ENCODE measurements around the gene SEC22A.
"Not testable (repeated sequence)": the region's sequence is repeated elsewhere in the genome, so short reads cannot be mapped to it uniquely, and the experiment has no call there.

The SEC22A gene

DNA sequence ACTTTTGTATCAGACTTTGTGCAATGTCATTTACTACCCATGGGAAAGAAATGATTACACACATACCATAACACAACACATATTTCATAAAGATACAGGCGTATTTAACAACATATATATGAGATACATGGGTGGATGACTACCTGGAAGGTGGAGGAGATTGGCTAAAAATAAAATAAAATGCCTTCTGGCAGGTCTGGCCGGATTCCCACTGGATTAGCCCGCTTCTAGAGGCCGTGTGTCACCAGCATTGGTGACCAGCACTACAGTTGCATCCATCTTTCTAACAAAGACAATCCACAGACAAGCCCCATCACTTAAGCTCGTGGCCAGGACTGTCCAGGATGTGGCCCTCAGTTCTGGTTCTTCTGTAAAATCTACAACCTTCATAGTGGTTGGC lies 21.0 kb upstream of the SEC22A start:
- DNase-seq (ENCODE audit: low spot score), result no peak

DNA sequence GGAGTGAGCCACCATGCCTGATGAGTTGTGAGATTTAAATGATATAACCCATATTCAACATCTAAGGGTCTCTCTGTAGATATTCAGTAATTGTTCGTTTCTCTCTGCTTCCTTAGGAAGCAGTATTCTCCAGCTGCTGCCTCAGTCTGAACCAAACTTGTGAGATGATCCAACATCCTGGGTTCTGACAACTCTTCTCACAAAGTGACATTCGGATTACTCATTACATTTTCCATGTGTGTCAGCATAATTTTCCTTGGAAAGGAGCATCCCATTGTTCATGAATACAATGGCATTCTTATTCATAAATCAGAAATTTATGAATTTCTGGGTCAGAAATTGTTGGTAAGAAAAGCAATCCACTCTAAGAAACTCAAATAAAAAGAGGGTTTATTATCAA lies 15.0 kb upstream of the SEC22A start:
- DNase-seq (ENCODE audit: low spot score), result no peak

DNA sequence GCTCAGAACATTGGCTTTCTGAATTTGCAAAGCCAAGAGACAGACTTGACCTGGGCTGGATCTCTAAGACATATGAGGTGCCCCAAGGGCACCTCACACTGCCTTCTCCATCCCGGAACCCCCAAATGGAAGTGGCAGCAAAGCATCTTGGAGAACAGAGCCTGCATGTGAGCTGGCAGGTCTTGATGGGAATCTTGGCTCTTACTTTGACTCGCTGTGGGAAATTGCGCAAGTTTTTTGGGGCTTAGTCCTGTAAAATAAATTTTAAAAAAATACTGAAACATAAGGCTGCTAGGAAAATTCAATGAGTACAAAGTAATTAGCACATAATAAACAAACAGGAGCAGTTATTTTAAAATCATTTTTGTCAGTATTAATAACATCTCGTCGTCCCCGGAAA lies 13.7 kb upstream of the SEC22A start:
- DNase-seq (ENCODE audit: low spot score), result no peak

DNA sequence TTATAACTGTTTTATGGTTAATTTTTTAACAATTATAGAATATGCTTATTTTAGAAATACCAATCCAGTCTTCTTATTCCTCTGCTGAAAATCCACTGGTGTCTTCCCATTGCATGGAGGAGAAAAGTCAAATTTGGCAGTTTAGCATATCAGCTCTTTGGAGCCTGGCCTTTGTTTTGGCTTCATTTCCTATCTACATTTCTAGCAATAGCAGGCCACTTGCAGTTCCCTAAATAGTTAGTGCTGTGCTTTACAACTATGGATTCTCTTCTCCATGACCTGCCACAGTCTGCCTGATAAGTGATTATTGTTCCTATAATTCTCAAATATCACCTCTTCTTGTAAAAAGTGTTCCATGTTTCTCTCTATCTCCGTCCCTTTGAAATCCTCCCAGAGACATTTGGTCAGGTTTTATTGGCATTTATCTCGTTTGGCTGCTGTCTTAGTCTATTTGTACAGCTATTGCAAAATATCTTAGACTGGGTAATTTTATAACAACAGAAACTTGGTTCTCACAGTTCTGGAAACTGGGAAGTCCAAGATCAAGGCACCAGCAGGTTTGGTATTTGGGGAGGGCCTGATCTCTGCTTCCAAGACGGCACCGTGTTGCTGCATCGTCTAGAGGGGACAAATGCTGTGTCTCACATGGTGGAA lies 8.2 kb upstream of the SEC22A start:
- no peak for DNase-seq (ENCODE audit: low spot score)

DNA sequence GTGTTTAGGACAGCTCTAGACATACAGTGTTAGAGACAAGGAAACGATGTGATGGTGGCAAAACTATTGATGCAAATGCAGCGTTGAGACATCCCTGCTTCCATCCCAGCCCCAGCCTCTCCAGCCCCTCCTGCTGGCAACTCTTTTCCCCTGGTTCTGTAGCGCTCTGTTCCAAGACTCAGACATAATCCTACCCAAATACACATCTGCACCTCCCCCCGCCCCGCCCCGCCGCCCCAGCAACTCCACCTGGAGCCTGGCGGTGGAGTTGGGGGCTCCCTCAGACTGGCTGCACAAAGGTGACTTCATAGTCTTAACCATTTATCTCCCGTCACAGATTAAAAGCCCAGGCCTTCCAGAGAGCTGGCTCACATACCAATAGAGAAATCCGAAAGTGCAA lies 7.2 kb upstream of the SEC22A start:
- no peak for DNase-seq (ENCODE audit: low spot score)

DNA sequence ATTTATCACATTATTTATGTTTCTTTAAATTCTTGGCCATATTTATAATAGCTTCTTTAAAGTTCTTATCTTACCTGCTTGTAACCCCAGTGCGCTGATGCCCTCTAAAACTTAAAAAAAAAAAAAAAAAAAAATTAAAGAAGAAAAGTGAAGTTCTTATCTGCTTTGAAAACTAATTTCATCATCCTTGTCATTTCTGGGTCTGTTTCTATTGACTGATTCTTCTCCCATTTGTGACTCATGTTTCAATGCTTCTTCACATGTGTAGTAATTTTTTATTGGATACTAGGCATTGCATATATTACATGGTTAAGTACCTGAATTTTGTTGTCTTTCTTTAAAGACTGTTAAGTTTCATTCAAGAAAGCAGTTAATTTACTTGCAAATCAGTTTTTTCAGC lies 3.4 kb upstream of the SEC22A start:
- DNase-seq (ENCODE audit: low spot score), result no peak

DNA sequence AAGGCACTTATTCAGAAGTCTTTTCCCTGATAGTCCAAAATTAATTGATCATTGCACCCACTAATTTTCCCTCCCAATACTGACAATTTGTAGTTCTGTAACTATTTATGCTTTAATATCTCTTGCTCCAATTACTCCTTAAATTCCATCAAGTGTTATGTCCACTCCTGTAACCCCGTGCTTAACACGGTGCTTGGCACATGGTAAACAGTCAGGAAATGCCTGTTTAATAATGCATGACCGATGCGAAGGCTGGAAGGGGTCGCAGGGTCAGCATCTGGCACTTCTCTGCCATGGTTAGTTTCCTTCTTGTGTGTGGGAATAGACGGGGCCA lies 553 bp upstream of the SEC22A start:
- DNase-seq (ENCODE audit: low spot score), result no peak

DNA sequence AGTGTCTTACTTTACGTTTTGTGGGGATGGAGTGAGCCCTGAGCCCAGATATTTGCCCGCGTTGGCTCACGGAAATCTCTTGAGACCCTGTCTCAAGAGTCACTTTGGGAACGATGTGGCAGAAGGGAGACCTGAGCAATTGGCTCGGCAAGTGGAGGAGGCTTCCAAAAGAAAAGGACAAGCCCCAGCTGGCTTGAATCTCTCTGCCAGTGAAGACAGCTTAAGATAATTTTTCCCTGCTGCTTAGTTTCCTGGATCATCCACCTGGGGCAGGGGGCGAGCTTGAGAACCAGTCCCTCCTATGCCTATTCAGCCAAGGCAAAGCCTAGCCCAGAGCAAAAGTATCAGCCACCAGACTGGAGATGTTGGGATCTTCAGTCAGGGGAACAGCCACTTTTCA lies 708 bp downstream of the SEC22A start:
- DNase-seq (ENCODE audit: low spot score), result peak; percentile 7

DNA sequence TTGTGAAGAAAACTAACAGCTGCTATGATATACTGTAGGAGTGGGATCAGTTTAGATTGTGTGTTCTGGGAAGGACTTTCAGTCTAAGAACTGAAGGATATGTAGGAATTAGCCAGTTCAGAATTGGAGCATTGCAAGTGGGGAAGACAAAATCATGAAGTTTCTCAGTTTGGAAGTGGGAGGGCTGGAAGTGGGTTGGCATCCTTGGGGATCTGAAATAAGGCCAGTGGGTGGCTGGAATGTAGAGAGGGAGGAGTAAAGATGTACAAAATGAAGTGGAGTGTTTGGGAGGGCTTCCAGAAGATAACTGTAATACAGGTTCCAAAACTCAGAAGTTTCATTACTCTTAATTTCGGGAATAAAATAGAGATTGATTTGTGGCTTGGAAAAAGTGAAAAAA lies 17.2 kb downstream of the SEC22A start:
- DNase-seq (ENCODE audit: low spot score), result no peak

DNA sequence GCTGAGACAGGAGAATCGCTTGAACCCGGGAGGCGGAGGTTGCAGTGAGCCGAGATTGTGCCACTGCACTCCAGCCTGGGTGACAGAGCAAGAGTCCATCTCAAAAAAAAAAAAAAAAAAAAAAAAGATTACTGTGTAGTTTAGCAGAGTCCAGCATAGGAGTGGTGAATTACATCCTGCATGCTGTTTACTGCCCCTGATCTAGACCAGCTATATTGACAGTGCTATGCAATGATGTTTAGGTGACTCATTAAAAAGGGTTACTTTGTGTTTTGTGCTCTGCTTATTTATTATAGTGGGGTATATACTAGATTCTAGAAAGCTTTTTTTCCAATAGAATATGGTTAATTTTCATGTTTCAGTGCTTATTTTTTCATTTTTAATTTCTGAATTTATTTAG lies 19.6 kb downstream of the SEC22A start:
- not testable (repeated sequence) for DNase-seq (ENCODE audit: low spot score)

DNA sequence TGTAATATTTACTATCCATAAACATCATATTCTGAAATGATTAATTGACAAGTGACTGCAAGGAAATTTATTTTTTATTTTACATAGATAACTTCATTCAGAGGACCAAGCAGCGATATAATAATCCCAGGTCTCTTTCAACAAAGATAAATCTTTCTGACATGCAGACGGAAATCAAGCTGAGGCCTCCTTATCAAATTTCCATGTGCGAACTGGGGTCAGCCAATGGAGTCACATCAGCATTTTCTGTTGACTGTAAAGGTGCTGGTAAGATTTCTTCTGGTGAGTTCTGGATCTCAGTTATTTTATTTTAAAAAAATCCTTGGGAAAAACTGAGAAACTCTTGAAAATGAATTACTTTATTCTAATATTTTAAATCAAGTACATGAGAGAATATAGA lies 23.3 kb downstream of the SEC22A start:
- DNase-seq (ENCODE audit: low spot score), result no peak

DNA sequence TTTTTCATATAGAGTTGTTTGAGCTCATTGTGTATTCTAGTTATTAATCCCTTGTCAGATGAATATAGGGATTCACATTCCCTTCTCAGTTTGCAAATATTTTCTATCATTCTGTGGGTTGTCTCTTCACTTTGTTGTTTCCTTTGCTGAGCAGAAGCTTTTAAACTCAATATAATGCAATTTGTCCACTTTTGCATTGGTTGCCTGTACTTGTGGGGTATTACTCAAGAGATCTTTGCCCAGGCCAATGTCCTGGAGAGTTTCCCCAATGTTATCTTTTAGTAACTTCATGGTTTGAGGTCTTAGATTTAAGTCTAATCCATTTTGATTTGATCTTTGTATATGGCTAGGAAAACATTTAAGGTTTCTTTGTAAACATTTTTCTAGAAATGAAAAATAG lies 24.8 kb downstream of the SEC22A start:
- no peak for DNase-seq (ENCODE audit: low spot score)

DNA sequence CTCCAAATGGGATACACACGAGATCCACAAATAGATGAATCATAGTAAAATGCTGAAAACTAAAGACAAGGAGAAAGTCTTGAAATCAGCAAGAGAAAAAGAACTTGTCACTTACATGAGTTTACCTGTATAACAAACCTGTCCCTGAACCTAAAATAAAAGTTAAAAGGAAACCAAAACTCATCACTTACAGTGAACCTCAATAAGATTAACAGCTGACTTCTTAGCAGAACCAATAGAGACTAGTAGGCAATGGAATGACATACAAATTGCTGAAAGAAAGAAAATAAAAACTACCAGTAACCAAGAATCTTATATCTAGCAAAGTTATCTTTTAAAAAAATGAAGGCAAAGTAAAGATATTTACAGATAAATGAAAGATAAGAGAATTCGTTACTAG lies 27.4 kb downstream of the SEC22A start:
- DNase-seq (ENCODE audit: low spot score), result no peak

DNA sequence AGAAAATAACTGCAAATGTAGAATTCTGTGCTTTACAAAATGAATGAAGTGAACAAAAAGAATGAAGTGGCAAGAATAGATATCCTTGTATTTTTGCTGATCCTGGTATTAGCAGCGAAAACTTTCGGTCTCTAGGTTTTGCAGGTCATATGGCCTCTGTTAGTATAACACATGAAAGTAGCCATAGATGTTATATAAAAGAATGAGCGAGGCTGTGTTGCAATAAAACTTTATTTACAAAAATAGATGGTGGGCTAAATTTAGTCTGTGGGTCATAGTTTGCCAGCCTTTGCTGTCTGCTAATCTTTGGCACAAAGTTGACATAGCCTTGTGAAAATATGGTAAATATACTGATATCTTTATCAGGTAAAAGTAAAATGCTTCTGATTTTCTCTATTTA lies 35.2 kb downstream of the SEC22A start:
- no peak for DNase-seq (ENCODE audit: low spot score)

DNA sequence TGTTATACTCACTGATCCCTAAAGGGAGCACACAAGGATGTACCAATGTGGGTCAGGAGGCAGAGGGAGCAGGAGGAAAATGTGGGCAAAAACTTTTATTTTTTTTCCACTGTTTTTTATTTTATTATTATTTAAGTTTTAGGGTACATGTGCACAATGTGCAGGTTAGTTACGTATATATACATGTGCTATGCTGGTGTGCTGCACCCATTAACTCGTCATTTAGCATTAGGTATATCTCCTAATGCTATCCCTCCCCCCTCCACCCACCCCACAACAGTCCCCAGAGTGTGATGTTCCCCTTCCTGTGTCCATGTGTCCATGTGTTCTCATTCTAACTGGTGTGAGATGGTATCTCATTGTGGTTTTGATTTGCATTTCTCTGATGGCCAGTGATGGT lies 37.4 kb downstream of the SEC22A start:
- not testable (repeated sequence) for DNase-seq (ENCODE audit: low spot score)

DNA sequence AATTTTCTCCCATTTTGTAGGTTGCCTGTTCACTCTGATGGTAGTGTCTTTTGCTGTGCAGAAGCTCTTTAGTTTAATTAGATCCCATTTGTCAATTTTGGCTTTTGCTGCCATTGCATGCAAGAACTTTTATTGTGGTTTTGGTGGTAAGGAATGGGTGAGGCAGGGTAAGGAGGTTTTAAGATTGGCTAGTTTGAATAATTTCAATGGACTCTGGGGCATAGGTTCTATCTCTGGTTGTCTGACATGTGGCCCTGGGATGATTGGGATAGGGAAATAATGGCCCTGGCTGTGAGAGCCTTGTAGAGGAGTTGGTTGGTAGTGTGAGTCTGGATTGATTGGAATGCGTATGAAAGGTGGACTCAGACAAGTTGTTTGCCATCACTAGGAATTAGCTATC lies 38.0 kb downstream of the SEC22A start:
- no peak for DNase-seq (ENCODE audit: low spot score)

DNA sequence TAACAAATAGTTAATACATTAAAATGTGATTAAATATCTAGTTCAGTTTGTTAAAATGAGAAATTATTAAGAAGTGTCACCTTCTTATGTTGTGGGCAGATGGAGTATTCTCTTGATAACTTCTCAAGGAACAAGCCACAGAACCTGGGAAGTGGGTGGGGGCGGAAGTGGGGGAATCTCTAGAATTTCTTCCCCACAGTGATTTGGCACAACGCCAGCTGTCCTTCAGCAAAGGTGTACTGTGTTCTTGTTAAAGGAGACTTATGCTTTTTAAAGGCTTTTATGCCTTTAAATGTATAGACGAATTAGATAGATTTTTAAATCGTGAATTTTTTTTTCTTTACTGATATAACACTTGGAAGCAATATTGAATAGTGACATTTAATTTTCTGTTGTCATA lies 42.4 kb downstream of the SEC22A start:
- DNase-seq (ENCODE audit: low spot score), result no peak

DNA sequence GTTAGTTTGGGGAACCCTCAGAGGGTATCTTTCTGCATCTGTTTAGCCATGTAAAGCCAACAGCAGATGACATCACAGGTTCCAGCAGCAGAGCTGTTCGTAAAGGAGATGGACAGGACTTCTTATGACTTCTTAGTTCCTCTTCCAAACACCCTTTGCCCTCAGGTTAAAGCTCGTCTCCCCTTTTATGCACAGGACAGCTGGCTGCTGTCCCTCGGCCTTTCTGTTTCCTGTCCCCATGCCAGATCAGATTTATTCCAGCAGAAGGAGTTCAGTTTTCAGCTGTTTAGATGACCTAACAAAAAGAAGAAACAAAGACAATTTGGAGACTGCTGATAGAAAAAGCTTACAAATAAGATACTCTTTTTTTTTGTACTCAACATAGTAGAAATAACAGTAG lies 45.1 kb downstream of the SEC22A start:
- no peak for DNase-seq (ENCODE audit: low spot score)

DNA sequence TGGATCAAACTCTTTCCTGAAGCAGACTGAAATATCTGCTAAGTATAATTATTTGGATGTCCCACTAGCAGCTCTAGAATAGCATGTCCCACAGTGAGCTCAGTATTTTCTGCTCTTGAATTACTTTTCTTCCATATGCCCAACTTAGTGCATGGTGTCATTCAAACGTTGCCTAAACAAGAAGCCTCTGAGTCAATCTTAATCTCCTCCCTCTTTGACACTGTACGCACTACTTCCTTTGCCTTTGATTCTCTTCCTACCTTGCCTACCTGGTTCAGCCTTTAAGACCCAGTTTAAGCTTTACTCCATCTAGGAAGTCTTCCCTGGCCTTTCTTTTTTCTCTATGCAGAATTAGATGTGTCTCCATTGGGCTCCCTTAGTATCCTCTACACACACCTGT lies 54.5 kb downstream of the SEC22A start:
- DNase-seq (ENCODE audit: low spot score), result no peak

DNA sequence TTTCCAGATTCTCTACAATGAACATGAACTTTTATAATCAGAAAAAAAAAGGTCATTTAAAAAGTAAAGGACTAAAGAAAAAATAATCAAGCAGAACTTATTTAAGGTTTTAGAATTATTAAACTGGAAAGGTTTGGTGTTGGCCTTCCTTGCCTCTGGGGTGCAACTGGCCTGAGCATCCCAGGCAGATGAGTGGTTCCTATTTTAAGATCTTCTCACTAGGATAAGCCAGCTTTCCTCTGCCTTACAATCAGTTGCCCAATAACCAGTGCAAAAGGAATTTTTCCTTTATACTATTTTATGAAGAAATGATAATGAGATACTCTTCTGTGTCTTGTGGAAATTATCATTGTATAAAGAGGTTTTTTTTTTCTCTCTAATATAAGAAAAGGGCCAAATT lies 56.6 kb downstream of the SEC22A start:
- DNase-seq (ENCODE audit: low spot score), result no peak

DNA sequence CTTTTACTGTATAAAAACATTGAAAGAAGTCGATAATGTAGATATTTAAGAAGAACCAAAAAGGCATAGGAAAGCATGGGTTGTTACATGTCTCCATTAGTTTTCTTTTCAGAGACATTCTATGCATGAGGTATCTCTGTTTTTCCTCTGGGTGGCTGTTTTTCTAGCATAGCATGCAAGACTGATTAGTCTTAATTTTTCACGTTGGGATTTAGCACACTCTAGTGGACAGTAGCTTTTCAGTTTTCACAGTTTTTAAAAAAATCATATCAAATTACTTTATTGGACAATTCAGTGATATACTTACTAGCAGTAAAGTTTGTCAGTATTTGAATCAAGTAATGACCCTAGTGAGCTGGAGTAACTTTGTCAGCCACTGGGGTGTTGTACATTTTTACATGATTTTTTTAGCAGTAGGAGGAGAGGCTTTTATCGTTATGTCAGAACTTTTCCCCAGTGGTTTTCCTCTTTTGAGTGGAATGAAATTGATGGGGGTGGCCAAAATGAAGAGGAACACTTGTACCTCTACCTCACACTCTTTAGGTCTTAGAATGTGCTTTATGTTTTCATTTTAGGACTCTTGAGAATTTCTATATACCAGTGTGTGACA lies 57.2 kb downstream of the SEC22A start:
- DNase-seq (ENCODE audit: low spot score), result peak; percentile 39

DNA sequence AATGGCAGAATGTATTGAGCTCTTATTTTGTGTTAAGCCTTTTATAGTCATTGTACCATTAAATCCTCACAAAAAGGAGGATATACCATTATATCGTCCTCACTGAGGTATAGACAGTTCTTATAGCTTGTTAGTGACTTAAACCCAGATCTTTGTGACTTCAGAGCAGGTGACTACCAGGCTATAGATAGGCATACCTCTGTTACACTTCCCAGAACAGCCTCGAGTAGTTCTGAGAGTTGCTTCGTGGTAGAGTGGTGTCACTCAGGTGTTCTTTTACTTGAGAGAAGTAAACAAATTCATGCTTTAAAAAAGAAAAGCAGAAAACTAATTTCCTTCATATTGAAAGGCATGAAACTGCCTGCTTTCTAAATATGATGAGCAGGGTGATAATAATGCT lies 59.9 kb downstream of the SEC22A start:
- no peak for DNase-seq (ENCODE audit: low spot score)

DNA sequence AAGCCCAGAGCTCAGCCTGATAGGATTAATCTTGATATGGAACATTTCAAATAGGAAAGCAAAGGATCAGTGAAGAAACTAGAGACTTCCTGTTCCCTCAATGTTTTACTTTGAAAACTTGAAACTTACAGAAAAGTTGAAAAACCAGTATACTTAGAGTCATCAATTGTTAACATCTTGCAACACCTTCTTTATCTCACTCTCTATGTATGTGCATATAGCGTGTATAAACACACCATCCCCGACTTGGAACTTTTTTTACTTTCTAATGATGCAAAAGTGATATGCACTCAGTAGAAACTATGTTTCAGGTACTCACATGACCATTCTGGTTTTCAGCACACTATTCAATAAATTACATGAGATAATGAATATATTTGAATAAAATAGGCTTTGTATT lies 60.5 kb downstream of the SEC22A start:
- no peak for DNase-seq (ENCODE audit: low spot score)

DNA sequence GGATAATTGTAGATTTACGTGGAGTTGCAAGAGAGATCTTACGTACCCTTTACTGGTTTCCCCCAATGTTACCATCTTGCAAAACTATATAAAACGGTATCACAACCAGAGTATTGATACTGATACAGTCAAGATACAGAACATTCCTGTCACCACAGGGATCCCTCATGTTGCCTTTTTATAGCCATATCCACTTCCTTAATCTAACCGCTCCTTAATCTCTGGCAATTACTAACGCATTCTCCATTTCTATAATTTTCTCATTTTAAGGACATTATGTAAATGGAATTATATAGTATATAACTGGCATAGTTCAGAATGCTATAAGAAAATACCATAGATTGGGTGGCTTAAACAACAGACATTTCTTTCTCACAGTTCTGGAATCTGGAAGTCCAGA lies 61.1 kb downstream of the SEC22A start:
- no peak for DNase-seq (ENCODE audit: low spot score)

DNA sequence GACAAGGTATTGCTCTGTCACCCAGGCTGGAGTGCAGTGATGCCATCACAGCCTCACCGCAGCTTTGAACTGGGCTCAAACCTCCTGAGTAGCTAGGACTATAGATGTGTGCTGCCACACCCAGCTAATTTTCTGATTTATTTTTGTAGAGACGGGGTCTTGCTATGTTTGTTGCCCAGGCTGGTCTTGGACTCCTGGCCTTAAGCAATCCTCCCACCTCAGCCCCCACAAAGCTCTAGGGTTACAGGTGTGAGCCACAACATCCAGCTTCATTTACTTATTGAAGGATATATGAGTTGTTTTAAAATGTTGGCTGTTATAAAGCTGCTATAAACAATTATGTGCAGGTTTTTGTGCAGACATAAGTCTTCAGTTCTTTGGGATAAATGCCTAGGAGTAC lies 62.2 kb downstream of the SEC22A start:
- DNase-seq (ENCODE audit: low spot score), result no peak

Data from hematopoietic multipotent progenitor cell treated with erythropoietin and hydrocortisone succinate and interleukin-3 and kit ligand, for 15 days (in vitro differentiated cells).